Ishikawa (cell line): Measurements from ENCODE around the gene RHOV.

Experiments used
- CEBPB ChIP-seq: IDR thresholded peaks from 2 replicates; pipeline ENCODE4 v1.6.1; 2012
- EGR1 ChIP-seq: IDR thresholded peaks from 2 replicates; pipeline ENCODE4 v1.6.1; 2012
- EP300 ChIP-seq: IDR thresholded peaks from 2 replicates; pipeline ENCODE4 v1.6.1; 2012; ENCODE audit warnings: borderline replicate concordance
- MAX ChIP-seq: IDR thresholded peaks from 2 replicates; pipeline ENCODE4 v1.6.1; 2012
- NFIC ChIP-seq: IDR thresholded peaks from 2 replicates; pipeline ENCODE4 v1.6.1; 2012
- RAD21 ChIP-seq: IDR thresholded peaks from 2 replicates; pipeline ENCODE4 v1.6.1; 2012; ENCODE audit warnings: low read depth
- REST ChIP-seq: IDR thresholded peaks from 2 replicates; pipeline ENCODE4 v1.6.1; 2012; ENCODE audit warnings: low read depth, mild to moderate bottlenecking
- TAF1 ChIP-seq: IDR thresholded peaks from 2 replicates; pipeline ENCODE4 v1.6.1; 2012; ENCODE audit warnings: low read depth, mild to moderate bottlenecking
- TEAD4 ChIP-seq: IDR thresholded peaks from 2 replicates; pipeline ENCODE4 v1.6.1; 2012
- USF1 ChIP-seq: IDR thresholded peaks from 2 replicates; pipeline ENCODE4 v1.6.1; 2012
- YY1 ChIP-seq: IDR thresholded peaks from 2 replicates; pipeline ENCODE4 v1.6.1; 2012; ENCODE audit warnings: low read depth
- ZBTB7A ChIP-seq: IDR thresholded peaks from 2 replicates; pipeline ENCODE4 v1.6.1; 2012; ENCODE audit warnings: low read depth

GRCh38 chr15:40894681-40895448, 20.8 kb upstream of the RHOV start:
- TF ChIP-seq EP300 (no peak), CEBPB (no peak), YY1 (peak; percentile 35), REST (no peak), RAD21 (no peak), USF1 (no peak), EGR1 (no peak), MAX (no peak; the same call in 1 of the 2 replicates), TEAD4 (no peak), ZBTB7A (no peak), NFIC (no peak), TAF1 (peak; percentile 33; the same call in 1 of the 2 replicates)
